ENCODE results near the gene CDX1.

- TF ChIP-seq EZH2 (IDR thresholded peaks at IDR 0.05) (no peak), POLR2AphosphoS5 (IDR thresholded peaks at IDR 0.05; ENCODE audit: borderline replicate concordance, low read depth, low read length) (no peak), FOXP2 (optimal IDR thresholded peaks at IDR 0.05; ENCODE audit: control extremely low read depth, extremely low read length, insufficient read depth) (no peak)
These were observed 30.8 kb upstream of the CDX1 start for GRCh38 chr5:150135557-150136304.

Data from SK-N-MC (cell line).